ENCODE data around the gene BOLA2B. TPM values are rescaled to one million over a fixed set of nuclear protein-coding genes. Genes with fewer than 3 reads are reported as not detected.
A peak's percentile ranks its signal among the peaks of the same experiment; 100 is the strongest.

Gene BOLA2B
- total and polyA plus RNA-seq, 12 donors = 38.2 to 226 (median 58.9) TPM

DNA sequence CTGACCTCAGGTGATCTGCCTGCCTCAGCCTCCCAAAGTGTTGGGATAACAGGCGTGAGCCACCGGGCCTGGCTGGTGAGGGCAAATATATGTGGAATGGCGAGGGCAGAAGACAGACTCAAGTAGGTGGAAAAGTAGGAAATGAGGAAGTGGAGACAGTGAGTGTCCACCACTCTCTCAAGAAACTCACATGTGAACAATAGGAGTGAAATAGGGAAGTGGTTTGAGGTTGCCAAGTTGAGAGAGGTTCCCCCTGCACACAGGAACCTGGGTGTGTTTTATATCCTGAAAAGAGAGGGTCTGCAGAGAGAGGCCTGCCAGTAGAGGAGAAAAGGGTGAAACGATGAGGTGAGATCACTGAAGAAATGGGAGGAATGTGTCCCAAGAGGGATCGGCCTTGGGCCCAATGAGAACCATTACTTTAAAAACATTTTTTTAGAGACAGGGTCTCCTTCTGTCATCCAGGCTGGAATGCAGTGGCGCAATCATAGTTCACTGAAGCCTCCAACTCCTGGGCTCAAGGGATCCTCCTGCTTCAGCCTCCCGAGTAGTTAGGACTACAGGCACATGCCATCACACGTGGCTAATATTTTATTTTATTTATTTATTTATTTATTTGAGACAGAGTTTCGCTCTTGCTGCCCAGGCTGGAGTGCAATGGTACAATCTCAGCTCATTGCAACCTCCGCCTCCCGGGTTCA lies 27.1 kb downstream of the BOLA2B start:
- H3K4me3 ChIP-seq = no peak overlapping the region

DNA sequence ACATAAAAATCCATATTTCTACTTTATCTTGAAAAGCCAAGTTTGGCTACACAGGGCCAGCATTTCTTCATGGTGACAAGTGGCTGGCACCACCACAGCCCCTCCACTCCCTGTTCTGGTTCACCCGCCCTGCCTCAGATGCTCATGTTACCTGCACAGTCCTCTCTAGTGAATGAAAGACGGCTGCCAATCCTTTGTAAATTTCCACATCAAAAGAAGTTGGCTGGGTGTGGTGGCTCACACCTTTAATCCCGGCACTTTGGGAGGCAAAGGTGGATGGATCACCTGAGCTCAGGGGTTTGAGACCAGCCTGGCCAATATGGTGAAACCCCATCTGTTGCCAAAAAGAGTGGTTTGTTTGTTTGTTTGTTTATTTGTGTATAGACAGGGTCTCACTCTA lies 29.9 kb downstream of the BOLA2B start:
- intact Hi-C loops (cut with DNase I) = no loop called here
- Histone ChIP-seq H3K9me3 (no peaks in the 10 kb centered on the region), H3K36me3 (no peaks in the 10 kb centered on the region), H3K4me3 (no peak overlapping the region), H3K4me1 (peaks cover 0 to 14% (median 0%) of the 10 kb centered on the region in 9 donors), H3K27me3 (no peaks in the 10 kb centered on the region), H3K27ac (no peak overlapping the region)
- TF ChIP-seq, protein P1, sequence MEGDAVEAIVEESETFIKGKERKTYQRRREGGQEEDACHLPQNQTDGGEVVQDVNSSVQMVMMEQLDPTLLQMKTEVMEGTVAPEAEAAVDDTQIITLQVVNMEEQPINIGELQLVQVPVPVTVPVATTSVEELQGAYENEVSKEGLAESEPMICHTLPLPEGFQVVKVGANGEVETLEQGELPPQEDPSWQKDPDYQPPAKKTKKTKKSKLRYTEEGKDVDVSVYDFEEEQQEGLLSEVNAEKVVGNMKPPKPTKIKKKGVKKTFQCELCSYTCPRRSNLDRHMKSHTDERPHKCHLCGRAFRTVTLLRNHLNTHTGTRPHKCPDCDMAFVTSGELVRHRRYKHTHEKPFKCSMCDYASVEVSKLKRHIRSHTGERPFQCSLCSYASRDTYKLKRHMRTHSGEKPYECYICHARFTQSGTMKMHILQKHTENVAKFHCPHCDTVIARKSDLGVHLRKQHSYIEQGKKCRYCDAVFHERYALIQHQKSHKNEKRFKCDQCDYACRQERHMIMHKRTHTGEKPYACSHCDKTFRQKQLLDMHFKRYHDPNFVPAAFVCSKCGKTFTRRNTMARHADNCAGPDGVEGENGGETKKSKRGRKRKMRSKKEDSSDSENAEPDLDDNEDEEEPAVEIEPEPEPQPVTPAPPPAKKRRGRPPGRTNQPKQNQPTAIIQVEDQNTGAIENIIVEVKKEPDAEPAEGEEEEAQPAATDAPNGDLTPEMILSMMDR (IDR thresholded peaks at IDR 0.05) = no peak
- ATAC-seq (no peak), DNase-seq (no peak)
- WGBS, 2 donors = 86 to 87% methylated on average over 3 of the region's 3 CpGs

More for the DNA sequence above, 27.1 kb downstream of the BOLA2B start:
- Histone ChIP-seq H3K27ac (peak overlapping the region in 1 of 10 donors; percentile 58), H3K4me1 (peaks cover 0 to 14% (median 0%) of the 10 kb centered on the region in 9 donors), H3K36me3 (no peaks in the 10 kb centered on the region), H3K9me3 (no peaks in the 10 kb centered on the region), H3K27me3 (no peaks in the 10 kb centered on the region)
- peak in 5 of 8 donors; percentile 38 to 71 (median 60) for ATAC-seq
- DNase-seq = no peak
- WGBS, 2 donors = 87 to 89% methylated on average over 11 of the region's 11 CpGs
- intact Hi-C loops (cut with DNase I) = no loop called here
- TF ChIP-seq, protein P1 (IDR thresholded peaks at IDR 0.05) = no peak

DNA sequence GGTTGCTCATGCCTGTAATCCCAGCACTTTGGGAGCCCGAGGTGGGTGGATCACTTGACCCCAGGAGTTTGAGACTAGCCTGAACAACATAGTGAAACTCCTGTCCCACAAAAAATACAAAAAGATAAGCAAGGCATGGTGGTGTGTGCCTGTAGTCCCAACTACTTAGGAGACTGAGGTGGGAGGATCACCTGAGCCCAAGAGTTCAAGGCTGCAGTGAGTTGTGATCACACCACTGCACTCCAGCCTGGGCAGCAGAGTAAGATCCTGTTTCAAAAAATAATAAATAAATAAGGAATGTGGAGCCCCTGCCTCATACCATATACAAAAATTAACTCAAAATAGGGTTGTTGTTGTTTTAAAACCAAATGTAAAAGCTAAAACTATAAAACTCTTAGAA lies 36.3 kb downstream of the BOLA2B start:
- TF ChIP-seq, protein P1 (IDR thresholded peaks at IDR 0.05) = no peak
- Histone ChIP-seq H3K36me3 (no peaks in the 10 kb centered on the region), H3K4me3 (no peak overlapping the region), H3K9me3 (no peaks in the 10 kb centered on the region), H3K27me3 (no peaks in the 10 kb centered on the region), H3K4me1 (no peaks in the 10 kb centered on the region), H3K27ac (no peak overlapping the region)
- DNase-seq (no peak), ATAC-seq (no peak)
- 54 to 67% methylated on average over 1 of the region's 1 CpG for WGBS, 2 donors
- intact Hi-C loops (cut with DNase I) = no loop called here

DNA sequence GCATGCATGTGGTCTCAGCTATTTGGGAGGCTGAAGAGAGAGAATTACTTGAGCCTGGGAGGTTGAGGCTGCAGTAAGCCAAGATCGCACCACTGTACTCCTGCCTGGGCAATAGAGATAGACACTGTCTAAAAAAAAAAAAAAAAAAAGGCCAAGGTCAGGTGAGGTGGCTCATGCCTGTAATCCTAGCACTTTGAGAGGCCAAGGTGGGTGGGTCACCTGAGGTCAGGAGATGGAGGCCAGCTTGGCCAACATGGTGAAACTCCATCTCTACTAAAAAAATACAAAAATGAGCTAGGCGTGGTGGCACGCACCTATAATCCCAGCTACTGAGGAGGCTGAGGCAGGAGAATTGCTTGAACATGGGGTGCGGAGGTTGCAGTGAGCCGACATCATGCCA lies 38.3 kb downstream of the BOLA2B start:
- intact Hi-C loops (cut with DNase I) = no loop called here

More for the DNA sequence above, 38.3 kb downstream of the BOLA2B start:
- Histone ChIP-seq H3K4me3 (no peak overlapping the region), H3K27me3 (no peaks in the 10 kb centered on the region), H3K36me3 (no peaks in the 10 kb centered on the region), H3K4me1 (no peaks in the 10 kb centered on the region), H3K9me3 (peaks cover 0 to 2% (median 0%) of the 10 kb centered on the region in 11 donors), H3K27ac (no peak overlapping the region)
- WGBS, 2 donors = 94 to 97% methylated on average over 5 of the region's 5 CpGs
- DNase-seq (no peak), ATAC-seq (no peak)
- TF ChIP-seq, protein P1 (IDR thresholded peaks at IDR 0.05) = no peak
